Activated effector memory CD4-positive, alpha-beta T cell treated with Interleukin-2 at 50 U/mL for 16 hours (primary cell): ENCODE data around the gene ANXA11.
"Not testable (repeated sequence)": the region's sequence is repeated elsewhere in the genome, so short reads cannot be mapped to it uniquely, and the experiment has no call there.

Experiments
- DNase-seq: peaks from one replicate; pipeline ENCODE4 v3.0.0-alpha.2; 2020

ANXA11 gene

DNA sequence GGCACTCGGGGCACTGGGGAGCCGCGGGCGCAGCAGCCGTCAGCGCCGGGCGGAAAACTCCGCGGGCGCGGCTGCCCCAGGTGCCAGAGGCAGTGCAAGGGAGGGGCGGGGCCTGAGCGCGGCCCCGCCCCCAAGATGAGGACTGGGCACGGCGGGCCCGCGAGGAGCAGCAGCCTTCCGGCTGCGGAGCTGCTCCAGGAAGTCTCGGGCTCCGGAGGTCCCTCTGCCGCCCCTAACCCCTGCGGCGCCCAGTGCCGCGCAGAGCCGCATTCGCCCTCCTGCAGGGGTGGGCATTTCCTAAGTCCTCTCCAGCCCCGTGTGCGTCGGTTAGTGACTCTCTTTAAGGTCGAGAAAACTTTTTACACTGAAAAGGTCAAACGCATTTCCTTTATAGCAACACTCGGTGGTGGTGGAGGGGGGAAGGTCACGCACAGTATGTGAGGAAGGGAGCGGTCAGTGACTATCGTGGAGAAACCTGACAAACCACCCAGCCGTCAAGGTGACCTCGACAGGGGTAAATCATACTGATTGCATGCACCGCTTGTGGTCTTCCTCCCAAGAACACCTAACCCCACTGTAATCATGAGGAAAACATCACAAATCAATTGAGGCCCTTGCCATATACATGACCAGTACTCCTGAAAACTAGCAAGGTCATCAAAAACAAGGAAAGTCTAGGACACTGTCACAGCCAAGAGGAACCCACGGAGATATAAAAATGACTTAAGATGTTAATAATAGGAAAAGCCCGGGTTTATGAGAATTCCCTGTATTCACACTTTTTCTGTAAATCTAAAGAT, at the start of gene ANXA11:
Gene ANXA11, minus strand, starts transcription at position 61 of the 800 bp plus-strand sequence. CDS start 32,676 bp downstream, outside the sequence.
- DNase-seq = peak; percentile 81

DNA sequence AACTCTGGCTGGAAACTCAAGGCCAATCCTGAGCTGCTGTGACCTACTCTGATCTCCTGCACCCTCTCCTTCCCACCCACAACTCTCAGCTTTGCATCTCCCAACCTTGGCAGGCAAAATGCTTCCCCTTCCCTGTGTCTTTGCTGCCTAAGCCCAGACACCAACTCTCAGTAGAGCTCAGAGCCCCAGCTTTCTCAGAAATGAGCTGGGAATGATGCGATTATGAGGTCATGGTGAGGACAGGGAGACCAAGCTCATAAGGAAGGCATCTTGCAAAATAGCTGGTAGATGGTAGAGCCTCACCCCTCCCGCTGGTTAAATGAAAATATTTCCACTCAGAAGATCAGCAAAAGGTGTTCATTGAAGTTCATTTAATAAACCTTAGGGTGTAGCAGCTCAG, 49.4 kb upstream of the ANXA11 start:
- not testable (repeated sequence) for DNase-seq

DNA sequence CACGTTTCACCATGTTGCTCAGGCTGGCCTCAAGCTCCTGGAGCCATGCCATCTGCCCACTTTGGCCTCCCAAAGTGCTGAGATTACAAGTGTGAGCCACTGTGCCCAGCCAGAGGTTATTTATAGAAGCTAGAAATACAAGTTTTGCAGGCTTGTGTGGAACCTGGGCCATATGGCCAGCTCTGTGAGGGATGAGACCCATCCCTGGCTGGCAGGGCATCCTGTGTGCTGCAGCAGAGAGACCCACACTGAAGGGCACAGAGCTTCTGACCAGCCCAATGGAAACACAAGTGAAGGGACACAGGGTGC, 48.6 kb upstream of the ANXA11 start:
- DNase-seq = not testable (repeated sequence)

DNA sequence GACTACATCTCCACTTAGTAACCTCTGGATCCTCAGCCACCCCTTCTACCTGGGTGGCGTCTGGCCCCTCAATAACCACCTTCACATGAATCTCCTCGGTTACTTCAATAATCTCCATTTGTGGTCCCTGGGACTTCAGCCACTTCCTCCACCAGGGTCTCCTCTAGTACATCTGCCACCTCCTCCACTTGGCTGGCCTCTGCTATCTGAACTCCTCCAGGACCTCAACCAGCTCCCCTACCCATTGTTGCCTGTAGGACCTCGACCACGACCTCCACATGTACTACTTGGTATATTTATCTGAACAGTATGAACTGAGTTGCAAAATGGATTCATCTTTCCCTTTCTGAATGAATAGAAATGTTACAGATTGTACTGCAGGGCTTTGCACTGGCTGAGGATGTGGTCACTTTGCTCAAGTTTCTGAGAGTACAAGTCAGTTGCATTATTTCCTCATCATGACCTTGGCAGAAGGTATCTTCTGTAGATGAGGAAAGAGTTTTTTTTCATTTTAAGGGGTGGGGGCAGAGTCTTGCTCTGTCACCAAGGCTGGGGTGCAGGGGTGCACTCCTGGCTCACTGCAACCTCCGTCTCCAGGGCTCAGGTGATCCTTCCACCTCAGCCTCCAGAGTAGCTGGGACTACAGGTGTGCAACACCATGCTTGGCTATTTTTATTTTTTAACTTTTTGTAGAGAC, 48.1 kb upstream of the ANXA11 start:
- DNase-seq = no peak

DNA sequence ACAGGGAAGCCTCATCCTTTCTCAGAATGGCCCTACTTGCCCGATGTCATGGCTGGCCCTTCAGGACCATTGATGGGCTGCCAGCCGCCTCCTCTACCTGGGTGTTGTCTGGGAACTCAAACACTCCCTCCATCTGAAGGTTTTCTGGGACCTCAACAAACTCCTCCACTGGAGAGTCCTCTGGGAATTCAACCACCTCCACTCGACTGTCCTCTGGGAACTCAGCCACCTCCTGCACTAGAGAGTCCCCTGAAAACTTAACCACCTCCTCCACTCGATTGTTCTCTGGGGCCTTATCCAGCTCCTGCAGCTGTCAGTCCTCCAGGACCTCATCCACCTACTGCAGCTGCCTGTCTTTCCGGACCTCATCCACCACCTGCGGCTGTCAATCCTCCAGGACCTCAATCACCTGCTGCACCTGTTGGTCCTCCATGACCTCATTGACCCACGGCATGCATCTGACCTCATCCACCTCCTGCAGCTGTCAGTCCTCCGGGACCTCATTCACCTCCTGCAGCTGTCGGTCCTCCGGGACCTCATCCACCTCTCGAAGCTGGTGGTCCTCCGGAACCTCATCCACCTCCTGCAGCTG, 47.1 kb upstream of the ANXA11 start:
- no peak for DNase-seq

DNA sequence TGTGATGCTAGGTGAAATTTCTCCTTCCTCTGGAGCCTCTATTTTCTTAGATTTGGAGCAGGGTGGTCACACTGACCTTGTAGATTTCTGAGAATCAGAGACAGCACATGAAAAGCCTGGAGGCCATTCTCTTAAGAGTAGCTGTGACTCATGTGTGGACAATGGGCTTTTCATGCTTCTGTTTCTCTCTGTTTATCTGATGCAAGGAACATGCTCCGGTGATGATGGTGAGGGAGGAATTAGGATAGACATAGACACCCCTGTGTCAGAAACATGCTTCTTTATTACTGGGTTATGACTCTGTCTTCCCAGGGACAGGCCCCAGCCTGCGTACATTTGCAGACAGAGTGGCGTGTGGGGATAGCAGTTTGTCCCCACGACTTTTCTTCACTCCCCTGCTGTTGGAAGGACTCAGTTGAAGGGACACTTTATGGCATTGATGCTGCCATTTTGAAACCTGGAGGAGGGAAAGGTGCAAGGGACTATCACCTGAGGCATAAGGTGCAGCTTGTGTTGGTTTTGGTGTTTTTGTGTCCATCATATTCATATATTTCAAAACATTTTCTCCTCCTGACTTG, 46.5 kb upstream of the ANXA11 start:
- not testable (repeated sequence) for DNase-seq

DNA sequence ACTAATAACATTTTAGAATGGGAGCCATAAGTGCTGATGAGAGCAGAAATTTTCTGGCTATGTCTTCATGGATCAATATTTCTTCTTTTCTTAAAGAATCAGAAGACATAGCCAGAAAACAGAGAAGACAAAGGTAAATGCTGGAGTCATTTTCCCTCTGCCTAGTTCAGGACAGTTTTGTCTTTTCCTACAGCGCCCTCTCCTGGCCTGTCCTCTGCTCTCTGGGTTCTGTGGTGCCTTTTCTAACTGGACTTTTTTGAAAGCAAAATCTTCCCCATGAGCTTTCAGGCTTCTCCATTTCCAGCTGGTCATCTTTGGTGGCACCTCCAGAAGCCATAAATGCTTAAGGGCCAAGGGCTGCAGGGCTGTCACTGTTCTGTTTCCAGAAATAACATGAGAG, 45.1 kb upstream of the ANXA11 start:
- not testable (repeated sequence) for DNase-seq

DNA sequence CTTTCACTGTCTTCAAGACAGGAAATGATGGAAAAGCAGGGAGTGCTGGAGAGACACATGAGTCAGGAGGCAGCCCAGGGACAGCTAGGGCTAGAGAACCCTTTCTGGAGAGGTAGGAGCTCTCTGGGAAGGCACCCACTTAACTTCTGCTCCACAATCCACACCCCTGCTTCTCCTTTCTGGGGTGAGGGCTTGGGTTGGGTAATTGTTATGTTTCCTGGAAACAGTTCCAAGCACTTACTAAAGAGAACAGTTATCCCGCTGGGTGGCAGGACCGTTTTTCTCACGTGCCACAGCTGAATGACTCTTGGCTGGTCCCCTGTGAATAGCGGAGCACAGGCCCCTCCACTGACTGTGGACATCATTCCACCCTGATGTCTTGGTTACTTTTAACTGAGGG, 44.6 kb upstream of the ANXA11 start:
- not testable (repeated sequence) for DNase-seq

DNA sequence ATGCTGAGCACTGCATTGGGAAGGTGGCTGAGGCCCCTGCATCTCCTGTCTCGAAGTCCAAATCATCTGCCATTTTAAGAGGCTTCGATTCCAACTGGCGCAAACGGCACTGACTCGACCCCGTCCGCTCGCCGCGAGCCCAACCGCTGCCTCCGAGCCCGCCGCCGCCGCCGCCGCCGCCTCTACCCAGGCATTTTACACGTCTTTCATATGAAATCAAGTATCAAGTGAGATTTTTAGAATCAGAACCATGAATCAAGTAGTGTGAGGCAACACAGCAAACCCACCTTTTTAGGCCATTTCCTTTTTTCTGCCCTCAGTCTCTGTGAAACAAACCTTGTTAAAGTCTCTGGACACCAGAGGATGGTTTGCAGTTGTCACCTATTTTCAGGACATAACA, 42.3 kb upstream of the ANXA11 start:
- not testable (repeated sequence) for DNase-seq

DNA sequence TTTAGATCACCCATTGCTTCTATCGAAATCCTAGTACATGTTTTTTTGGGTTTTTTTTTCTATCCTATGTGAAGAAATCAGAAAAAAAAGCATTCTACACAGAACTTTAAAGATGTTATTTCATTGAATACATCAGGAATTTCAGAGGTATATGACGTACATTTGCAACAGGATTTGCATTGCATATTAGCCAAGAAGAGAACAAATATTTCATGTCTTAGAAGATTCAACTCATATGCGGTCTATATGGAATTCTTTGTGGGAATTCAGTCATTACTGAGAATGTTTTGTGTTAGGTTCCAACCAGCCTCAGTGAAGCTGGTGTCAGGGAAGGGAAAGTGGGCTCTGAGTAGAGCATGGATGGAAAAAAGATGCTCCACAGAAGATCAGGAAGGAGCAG, 39.0 kb upstream of the ANXA11 start:
- not testable (repeated sequence) for DNase-seq

DNA sequence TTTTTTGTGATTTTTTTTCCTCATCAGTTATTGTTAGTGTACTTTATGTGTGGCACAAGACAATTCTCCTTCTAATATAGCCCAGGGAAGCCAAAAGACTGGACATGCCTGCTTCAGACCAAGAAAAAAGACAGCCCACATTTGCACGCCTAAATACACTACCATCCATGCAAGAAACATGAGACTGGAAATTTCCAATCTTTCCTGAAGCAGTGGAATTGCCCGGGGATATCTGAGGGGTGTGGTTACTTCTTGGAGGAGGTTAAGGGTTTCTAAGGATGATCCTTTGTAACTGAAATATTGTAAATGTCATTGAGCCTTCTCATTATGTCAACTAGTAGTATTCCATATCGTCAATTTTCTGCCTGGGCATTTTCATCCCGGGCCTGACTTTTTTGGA, 37.0 kb upstream of the ANXA11 start:
- DNase-seq = not testable (repeated sequence)

DNA sequence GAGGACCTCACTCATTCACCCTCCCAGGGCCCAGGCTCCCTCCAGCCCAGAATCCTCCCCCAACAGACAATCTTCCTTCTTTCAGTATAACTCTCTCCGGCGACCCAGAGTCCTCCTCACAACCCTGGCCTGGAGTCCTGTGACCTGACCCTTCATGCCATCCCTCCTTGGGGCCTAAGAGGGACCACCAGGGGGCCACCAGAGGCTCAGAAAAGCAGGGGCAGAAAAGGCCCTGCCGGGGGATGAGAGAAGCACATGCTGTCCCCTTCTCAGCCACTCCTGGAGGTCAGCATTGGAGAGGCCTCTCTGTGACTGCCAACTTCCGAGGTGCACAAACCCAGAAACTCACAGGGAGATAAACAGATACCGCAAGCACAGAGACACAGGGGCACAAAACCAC, 31.1 kb upstream of the ANXA11 start:
- DNase-seq = not testable (repeated sequence)

DNA sequence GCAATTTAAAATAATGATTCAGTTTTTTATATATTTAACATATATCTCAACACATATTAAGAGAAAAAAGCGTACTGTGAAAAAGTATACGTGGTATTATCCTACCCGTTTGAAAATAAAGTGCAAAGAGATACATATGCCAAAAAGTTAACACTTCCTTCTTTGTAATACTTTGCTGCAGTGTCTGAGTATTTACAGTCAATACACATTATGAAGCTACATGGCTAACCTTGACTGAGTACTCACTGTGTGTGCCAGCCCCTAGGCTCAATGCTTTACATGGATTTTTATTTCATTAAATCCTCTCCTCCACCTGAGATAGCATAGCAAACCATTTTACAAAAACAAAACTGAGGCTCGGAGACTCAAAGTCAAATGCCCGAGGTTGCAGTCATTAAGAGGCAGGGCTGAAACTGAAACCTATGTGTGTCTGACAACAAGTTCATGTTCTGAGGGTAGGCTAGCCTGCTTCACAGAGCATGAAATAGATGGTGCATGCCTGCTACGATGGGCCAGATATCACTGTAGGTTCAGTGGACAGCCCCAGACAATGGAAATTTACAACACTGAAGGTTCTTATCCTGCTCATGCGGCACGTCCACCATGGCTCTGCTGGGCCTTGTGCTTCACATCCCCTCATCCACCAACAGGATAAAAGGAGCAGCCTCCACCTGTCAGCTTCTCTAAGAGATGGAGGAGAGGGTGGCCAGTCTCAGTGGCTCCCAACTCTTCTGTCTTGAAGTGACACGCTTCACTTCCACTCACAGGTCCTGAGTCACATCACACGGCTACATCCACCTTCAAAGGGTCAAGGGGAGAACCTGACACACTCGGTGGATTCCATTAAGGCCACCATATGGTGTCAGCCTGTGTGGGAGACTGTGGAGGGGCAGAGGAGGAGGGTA, 29.2 kb upstream of the ANXA11 start:
- not testable (repeated sequence) for DNase-seq

DNA sequence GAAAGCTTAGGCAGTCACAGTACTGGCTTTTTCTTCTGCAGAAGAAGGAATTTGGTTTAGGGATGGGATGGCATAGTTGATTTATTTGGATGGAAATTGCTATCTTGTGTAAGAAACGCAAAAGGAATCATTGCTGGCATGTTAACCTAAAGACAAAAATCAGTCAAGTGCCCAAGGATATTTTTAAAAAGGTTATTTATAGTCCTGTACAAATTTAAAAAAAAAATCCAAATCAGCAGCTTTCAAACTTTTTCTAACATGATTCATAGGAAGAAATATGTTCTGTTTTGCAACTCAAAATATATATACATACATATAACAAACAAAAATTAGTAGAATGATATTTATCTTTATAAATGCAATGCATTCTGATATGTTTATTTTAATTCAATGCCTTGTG, 28.5 kb upstream of the ANXA11 start:
- not testable (repeated sequence) for DNase-seq

DNA sequence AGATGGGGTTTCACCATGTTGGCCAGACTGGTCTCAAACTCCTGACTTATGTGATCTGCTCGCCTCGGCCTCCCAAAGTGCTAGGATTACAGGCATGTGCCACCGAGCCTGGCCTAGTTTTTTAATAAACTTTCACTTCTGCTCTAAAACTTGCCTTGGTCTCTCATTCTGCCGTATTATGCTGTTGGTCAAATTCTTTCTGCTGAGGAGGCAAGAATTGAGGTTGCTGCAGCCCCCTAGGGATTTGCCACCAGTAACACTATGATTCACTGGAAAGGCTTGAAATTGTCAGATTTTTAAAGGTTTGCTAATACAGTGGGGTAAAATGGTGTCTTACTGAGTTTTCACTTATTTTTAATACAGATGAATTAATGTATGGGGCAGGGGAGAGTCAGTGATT, 21.4 kb upstream of the ANXA11 start:
- not testable (repeated sequence) for DNase-seq

DNA sequence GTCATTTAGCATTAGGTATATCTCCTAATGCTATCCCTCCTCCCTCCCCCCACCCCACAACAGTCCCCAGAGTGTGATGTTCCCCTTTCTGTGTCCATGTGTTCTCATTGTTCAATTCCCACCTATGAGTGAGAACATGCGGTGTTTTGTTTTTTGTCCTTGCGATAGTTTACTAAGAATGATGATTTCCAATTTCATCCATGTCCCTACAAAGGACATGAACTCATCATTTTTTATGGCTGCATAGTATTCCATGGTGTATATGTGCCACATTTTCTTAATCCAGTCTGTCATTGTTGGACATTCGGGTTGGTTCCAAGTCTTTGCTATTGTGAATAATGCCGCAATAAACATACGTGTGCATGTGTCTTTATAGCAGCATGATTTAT, 17.7 kb upstream of the ANXA11 start:
- DNase-seq = not testable (repeated sequence)

DNA sequence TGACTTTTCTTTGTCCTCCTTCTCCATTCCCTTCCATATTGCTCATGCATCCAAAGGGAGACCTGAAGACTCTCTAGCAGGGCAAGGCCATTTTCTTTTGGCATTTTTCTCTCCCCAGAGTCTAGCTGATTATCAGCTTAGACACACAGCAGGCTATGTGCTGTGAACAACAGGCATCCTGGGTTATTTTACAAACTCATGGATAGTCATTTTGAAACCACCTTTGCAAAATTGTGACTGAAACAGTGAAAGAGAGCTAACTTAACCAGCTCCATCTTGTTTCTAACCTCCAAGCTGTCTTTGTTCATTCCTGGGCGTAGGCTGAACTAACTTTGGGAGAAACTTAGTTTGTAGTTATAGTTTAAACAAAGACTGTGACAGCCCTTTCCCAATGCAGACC, 13.5 kb upstream of the ANXA11 start:
- not testable (repeated sequence) for DNase-seq

DNA sequence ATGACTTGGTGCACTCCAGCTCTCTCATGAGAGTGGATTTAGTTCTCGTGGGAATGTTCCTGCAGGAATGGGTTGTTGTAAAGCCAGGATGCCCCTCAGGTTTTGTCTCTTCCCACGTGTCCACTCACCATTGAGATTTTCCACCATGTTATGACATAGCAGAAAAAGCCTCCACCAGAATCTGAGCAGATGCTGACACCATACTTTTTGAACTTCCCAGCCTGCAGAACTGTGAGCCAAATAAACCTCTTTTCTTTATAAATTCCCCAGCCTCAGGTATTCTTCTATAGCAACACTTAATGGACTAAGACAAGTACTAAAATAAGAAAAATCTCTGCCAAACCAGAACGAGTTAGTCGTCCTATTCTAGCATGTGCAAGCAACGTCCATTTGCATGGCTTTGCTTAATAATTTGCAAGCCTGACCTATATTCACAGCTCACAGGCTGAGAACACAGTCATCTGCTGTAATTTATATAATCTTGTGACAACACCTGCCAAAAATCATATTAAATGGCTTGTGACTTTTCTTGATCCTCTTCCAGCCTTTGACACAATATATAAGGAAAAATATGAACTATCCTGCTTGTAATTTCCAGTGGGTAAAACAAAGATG, 9.1 kb upstream of the ANXA11 start:
- DNase-seq = not testable (repeated sequence)

DNA sequence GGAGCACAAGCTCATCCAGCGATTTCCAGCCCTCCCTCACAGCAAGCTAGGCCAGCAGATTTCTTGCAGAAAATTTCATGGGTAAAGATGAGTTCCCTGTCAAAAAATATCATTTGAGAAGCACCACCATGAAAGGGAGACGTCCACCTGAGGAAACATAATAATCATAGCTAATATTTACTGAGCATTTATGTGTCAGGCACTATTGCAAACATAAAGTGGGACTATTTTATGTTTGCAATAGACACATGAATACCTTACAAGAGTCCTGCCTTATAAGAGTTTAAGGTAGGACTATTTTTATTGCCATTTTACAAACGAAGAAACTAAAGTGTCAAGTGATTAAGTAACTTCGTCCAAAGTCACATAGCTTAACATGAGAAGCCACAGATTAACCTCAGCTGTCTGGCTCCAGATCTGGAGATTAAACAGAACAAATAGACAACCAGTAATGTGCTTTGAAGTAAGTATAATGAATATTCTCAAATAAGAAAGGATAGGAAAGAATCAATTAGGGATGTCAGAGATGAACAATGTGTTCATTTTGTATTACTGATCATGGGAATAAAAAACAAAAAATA, 7.3 kb upstream of the ANXA11 start:
- not testable (repeated sequence) for DNase-seq

DNA sequence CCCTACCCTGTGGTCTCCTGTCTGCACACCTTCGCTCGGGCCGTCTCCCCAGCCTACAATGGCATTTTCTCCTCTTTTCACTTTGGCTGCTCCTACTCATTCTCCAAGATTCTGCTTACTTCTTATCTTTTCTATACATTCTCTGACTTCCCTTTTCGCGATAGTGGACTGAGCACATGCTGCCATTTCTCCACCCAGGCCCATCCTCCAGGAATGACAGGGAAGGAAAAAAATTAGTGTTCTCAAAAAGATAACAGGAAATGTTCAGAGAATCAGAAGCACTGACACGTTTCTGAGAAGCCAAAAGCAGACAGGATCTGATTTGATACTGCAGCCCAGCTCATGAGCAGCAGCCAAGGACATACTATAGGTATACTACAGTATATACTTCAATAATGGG, 6.4 kb upstream of the ANXA11 start:
- DNase-seq = no peak

DNA sequence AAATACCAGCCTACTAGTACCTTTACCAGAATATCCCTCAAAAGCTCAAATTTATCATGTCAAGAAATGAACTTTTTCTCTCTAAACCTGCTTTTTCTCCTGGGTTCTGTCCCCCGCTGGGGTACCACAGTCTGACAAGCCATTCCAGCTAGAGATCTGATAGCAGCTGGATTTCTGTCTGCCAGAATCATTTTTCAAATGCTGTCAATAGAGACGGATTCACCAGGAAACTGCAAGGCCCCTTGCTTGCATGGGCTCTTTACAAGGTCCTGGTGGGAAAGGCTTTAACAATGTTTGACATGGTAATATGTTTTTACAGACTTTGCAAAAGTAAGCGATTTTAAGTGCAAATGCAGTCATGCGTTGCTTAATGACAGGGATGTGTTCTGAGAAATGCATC, 4.9 kb upstream of the ANXA11 start:
- no peak for DNase-seq
